ENCODE measurements around the gene SCN9A.
"Not testable (repeated sequence)": the region's sequence is repeated elsewhere in the genome, so short reads cannot be mapped to it uniquely, and the experiment has no call there.

The SCN9A gene

GRCh38 chr2:166238176-166238575 lies 137.6 kb downstream of the SCN9A start:
- no peak for DNase-seq

GRCh38 chr2:166234112-166234846 lies 141.5 kb downstream of the SCN9A start:
- DNase-seq = no peak

GRCh38 chr2:166233244-166233643 lies 142.5 kb downstream of the SCN9A start:
- DNase-seq = no peak

DNA sequence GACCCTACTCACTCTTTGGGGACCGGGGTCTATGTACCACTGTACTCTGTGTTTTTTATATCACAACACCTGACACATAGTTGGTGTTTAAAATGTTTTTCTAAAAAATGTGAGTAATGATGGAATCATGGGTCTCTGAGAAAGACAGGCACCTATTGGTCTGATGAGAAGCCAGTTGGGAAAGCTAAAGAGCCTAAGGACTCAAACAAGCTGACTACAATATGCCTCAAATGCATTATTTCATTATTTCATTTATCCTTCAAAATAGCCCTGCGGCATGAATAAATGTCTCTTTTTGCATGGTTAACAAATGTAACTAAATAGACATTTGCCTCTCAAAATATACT lies 145.0 kb downstream of the SCN9A start:
- DNase-seq = no peak

- DNase-seq = no peak
Observed at GRCh38 chr2:166230024-166230723, 145.6 kb downstream of the SCN9A start.

DNA sequence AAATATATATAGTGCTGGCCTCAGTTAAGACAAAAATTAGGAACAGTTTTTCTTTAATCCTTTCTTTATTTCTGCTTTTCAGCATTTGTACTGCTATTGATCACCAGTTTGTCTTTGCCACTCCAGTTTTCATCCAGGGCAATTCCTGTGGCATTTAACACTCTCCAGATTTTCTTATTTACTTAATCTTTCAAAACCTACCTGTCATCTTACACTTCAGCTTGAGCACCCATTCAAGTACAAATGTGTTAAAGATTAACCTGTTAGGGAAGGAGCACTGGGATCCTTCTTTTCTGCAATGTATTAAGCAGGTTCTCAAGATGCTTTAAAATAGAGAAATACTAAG lies 146.1 kb downstream of the SCN9A start:
- no peak for DNase-seq

DNA sequence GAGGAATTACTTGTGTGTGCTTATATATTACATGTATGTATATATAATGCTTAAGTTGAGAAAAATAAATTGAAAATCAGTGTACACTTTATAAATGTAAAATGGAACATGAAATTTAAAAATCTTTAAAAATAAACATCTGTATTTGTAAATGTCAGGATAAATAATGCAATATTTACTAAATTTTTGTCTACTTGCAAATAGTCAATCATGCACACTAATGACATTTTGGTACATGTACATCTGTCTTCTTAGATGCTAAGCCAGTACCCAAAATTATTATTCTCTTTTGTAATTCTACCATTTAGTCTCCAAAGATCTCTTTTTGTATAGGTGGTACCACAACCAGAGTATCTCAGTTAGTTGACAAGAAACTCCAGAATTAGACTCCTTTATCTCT lies 151.5 kb downstream of the SCN9A start:
- no peak for DNase-seq

DNA sequence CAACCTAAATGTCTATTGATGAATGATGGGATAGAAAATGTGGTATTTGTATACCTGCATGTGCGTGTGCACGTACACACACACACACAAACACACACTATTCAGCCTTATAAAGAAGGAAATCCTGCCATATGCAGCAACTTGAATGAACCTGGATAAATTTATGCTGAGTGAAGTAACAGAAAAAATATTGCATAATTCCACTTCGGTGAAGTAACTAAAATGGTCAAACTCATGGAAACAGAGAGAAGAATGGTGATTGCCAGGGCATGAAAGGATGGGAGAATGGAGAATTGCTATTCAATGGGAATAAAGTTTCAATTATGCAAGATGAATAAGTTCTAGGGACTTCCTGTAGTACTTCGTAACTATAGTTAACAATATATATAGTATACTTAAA lies 152.4 kb downstream of the SCN9A start:
- no peak for DNase-seq

DNA sequence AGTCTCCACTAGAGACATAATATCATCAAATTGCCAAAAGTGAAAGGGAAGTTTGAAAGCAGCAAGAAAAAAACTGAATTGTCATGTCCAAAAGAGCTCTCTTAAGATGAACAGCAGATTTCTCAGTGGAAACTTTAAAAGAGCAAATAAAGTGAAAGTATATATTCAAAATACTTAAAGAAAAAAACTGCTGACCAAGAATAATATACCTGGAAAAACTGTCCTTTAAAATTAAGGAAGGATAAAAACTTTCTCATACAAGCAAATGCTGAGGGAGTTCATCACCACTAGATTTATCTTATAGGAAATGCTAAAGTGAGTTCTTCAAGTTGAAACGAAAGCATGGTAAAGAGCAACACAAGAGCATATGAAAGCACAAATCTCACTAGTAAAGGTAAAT lies 164.7 kb downstream of the SCN9A start:
- DNase-seq = no peak

- DNase-seq = not testable (repeated sequence)
Observed at GRCh38 chr2:166209944-166210343, 165.8 kb downstream of the SCN9A start.

DNA sequence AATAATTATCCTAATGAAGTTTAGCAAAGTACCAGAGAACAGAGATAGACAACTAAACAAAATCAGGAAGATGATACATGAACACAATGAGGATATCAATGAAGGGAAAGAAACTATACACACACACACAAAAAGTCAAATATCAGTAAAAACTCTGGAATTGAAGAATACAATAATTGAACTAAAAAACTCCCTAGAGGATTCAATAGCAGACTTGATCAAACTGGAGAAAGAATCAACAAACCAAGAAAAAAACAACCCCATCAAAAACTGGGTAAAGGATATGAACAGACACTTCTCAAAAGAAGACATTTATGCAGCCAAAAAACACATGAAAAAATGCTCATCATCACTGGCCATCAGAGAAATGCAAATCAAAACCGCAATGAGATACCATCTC lies 166.4 kb downstream of the SCN9A start:
- not testable (repeated sequence) for DNase-seq

- not testable (repeated sequence) for DNase-seq
Observed at GRCh38 chr2:166206153-166206552, 169.6 kb downstream of the SCN9A start.

- no peak for DNase-seq
Observed at GRCh38 chr2:166202778-166203177, 173.0 kb downstream of the SCN9A start.

DNA sequence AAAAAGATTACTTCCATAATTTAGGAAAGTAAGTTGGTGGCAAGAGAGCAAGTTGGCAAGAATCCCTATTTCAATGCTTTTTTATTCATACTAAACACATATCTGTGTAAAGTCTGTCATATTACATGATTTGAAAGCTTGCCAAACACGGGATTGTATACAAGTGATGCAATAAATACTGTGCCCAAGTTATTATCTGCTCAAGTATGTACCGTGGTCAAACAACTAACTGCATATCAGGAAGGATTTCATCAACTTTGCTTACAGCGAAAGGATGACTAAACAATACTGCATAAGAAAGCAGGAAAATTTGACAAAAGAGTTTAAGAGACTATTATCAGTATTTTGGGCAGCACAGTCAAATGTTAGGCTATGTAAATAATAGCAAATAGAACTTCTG lies 178.3 kb downstream of the SCN9A start:
- DNase-seq = no peak

- DNase-seq = no peak
Observed at GRCh38 chr2:166193407-166193806, 182.3 kb downstream of the SCN9A start.

- DNase-seq = no peak
Observed at GRCh38 chr2:166188084-166188483, 187.7 kb downstream of the SCN9A start.

GRCh38 chr2:166184789-166185188 lies 191.0 kb downstream of the SCN9A start:
- DNase-seq = no peak

DNA sequence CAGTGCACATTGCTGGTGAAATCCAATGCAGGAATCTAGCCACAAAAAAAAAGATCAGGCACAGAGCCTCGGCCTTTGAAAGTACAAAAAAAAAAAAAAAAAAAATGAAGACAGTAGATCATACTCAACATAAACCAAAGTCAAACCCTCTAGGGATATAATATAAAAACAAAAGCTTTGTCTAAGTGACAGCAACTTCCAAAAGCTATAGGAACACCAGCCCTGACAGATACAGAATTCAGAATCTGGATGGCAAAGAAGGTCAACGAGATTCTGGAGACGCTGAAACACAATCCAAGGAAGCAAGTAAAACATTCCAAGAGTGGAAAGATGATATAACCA lies 194.0 kb downstream of the SCN9A start:
- no peak for DNase-seq

- peak; percentile 27 to 44 for DNase-seq
Observed at GRCh38 chr2:166180951-166181812, 194.6 kb downstream of the SCN9A start.

DNA sequence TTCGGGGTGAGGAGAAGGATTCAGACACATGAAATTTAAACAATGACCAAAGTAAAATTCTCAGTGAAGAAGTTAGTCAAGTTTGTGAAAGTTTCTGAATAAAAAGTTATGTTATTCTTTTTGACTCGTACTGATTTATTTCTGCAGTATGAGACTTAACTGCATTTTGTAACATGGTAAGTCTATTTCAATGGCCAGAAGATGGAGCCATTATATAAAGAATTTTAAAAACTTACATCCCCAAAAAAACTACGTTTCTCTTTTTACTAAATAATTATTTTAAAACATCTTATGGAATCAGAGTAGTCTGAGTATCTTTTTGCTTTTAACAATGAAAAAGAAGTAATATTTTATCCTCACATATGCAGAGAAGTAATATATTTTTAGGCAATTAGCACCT lies 196.5 kb downstream of the SCN9A start:
- no peak for DNase-seq

GRCh38 chr2:166173263-166173662 lies 202.5 kb downstream of the SCN9A start:
- no peak for DNase-seq

- DNase-seq = no peak
Observed at GRCh38 chr2:166171216-166171615, 204.5 kb downstream of the SCN9A start.

DNA sequence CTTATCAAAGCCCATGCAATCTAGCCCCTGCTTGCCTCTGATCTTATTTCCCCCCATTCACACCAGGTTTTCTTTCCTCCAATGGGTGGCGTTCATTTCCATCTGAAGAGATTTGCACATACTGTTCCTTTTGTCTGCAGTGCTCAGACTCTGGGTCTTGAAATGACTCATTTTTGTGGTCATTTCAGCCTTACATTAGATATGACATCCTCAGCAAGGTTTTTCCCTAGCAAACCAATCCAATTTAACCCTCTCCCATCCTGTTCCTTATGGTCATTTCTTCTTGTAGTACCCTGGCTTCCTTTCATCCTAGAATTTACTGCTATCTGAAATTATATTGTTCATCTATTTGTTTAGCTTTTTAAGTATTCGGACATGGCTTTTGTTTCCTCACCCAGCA lies 205.4 kb downstream of the SCN9A start:
- no peak for DNase-seq

- no peak for DNase-seq
Observed at GRCh38 chr2:166167449-166167848, 208.3 kb downstream of the SCN9A start.
